Breast epithelium (tissue), 3 donors: Measurements from ENCODE around the gene AKAP3.

ENCODE experiments used
- POLR2A ChIP-seq: fragments of 450-650 bp; IDR thresholded peaks from one replicate; pipeline ENCODE4 v1.6.1; 2016; ENCODE audit warnings: antibody characterized with exemption, mild to moderate bottlenecking, moderate library complexity
- POLR2AphosphoS5 ChIP-seq, 3 donors: sonication (generic); formaldehyde crosslinking; IDR thresholded peaks; one replicate each; pipeline ENCODE4 v1.6.1; 2017; ENCODE audit warnings: antibody characterized with exemption in 3 of 3
- TF ChIP-seq, protein P1 (sequence below), 3 donors: fragments of 450-650 bp; IDR thresholded peaks; one replicate each; pipeline ENCODE4 v1.5.1; 2016 to 2017; ENCODE audit warnings: antibody characterized with exemption in 3 of 3, mild to moderate bottlenecking in 3 of 3, moderate library complexity in 3 of 3

DNA sequence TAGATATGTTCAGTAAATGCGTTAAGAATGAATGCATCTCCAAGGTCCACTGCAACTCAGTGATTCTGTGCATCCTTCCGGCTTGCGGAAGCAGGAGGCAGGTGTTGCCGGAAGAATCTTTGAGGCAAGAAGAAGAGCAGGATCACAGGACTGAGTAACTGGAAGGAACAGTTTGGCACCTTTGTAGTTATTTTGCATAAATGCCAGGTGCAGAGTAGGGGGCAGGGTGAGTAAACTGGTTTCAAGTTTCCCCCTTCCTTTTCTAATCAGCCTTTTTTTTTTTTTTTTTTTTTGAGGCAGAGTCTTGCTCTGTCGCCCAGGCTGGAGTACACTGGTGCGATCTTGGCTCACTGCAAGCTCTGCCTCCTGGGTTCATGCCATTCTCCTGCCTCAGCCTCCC is 64.6 kb downstream of the AKAP3 start:
- TF ChIP-seq, protein P1, sequence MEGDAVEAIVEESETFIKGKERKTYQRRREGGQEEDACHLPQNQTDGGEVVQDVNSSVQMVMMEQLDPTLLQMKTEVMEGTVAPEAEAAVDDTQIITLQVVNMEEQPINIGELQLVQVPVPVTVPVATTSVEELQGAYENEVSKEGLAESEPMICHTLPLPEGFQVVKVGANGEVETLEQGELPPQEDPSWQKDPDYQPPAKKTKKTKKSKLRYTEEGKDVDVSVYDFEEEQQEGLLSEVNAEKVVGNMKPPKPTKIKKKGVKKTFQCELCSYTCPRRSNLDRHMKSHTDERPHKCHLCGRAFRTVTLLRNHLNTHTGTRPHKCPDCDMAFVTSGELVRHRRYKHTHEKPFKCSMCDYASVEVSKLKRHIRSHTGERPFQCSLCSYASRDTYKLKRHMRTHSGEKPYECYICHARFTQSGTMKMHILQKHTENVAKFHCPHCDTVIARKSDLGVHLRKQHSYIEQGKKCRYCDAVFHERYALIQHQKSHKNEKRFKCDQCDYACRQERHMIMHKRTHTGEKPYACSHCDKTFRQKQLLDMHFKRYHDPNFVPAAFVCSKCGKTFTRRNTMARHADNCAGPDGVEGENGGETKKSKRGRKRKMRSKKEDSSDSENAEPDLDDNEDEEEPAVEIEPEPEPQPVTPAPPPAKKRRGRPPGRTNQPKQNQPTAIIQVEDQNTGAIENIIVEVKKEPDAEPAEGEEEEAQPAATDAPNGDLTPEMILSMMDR (IDR thresholded peaks at IDR 0.05) = no peak
- TF ChIP-seq POLR2AphosphoS5 (IDR thresholded peaks at IDR 0.05) = no peak
- no peak for TF ChIP-seq POLR2A
